Activated CD4-positive, alpha-beta T cell treated with anti-CD3 and anti-CD28 coated beads for 48 hours (primary cell): ENCODE data around the gene SYP.
A peak's percentile ranks its signal among the peaks of the same experiment; 100 is the strongest.
"Not testable (repeated sequence)": the region's sequence is repeated elsewhere in the genome, so short reads cannot be mapped to it uniquely, and the experiment has no call there.

Source experiments
- DNase-seq: peaks from one replicate; pipeline ENCODE4 v3.0.0-alpha.2; 2020

Gene SYP

DNA sequence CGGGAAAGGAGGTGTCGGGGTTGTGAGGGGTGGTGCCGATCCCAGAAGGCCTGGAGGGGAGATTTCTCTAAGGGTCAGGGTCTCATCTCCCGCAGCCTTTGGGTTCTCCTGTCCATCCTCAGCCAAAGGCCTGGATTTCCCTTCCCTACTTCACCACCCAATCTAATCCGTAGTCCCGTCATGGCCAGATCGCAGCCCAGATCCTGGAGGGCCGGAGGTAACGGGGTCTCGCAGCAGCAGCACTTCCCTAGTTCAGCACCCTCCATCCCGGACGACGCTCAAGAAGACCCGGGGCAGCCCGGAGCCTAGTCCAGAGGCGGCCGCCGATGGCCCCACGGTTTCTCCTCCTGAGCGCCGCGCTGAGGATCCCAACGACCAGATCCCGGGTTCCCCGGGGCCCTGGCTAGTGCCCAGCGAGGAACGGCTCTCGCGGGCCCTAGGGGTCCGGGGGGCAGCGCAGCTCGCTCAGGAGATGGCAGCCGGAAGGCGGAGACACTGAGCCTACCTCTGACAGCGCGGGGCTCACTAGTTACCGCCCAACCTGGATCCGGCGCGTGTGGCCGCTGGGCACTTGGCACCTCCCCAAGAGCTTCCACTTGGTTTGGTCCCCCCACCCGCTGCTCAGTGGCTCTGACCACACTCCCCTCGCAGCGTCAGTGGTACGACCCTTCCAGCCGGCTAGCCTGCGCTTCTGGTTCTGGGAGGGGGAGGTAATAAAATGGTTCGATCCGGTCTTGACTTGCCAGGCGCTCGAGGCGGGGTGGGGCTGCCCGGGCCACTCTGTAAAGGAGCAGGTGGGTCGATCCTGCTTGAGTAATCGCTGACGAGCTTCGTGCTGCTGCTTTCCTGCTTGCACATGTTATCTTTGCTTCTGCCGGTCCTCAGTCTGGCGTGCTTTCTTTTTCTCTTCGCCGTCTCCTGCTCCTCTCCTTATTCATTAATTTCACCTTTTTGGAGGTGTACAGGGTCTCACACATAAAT is 33.8 kb downstream of the SYP start:
- peak; percentile 84 for DNase-seq

DNA sequence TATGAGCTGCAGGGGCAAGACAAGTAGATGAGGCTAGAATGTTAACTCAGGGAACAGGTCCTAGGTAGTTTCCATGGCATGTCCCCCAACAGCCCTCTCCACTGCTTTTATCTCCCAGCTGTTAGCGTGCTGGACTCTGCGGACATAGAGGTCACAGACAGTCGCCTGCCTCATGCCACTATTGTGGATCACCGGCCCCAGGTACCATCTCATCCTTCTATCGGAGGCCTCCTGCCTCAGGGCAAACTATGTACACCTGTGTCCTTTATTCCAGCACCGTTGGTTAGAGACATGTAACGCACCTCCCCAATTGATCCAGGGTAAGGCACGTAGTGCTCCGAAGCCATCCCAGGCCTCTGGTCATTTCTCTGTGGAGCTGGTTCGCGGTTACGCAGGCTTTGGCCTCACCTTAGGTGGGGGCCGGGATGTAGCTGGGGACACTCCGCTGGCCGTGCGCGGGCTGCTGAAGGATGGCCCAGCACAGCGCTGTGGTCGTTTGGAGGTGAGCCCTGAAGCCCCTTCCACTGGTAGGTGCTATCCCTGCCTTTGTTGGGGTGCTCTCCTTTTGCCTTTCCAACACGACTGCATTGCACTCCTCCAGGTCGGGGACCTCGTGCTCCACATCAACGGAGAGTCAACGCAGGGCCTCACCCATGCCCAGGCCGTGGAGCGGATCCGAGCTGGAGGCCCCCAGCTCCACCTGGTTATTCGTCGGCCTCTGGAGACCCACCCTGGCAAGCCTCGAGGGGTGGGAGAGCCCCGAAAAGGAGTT is 35.2 kb downstream of the SYP start:
- no peak for DNase-seq

DNA sequence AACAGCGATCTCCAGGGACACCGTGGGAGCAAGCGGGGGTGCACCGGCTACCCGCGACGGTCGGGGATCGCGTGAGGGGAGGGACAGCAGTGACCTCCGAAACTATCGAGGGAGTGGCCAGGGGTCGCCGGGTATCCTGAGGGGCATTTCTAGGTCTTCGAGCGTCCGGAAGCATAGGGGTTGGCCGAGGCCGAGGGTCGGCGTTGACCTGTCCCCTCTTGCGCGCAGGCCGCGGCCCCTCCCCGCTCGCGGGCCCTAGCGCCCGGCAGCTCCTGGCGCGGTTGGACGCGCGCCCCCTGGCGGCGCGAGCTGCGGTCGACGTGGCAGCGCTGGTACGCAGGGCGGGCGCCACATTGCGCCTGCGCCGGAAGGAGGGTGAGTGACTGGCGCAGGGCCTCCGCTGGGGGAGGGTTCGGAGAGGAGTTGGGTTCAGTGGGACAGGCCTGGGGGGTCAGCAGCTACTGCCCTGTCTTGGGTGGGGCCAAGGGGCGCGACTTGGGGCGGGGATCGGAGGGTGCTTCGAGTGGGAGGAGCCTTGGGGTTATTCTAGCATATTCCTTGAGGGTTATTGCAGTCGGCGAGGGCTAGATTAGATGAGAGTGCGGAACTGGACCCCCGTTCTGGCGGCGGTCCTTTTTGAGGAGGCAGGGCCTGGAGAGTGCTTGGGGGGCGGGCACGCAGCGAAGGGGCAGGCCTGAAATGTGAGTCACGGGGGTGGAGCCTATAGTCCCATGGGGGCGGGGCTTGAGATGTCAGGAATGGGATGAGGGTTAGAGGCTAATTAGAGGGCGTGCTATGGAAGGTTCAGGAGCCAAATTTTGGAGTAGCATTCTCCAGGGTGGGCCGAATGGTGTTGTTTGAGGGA is 36.2 kb downstream of the SYP start:
- peak; percentile 84 for DNase-seq

DNA sequence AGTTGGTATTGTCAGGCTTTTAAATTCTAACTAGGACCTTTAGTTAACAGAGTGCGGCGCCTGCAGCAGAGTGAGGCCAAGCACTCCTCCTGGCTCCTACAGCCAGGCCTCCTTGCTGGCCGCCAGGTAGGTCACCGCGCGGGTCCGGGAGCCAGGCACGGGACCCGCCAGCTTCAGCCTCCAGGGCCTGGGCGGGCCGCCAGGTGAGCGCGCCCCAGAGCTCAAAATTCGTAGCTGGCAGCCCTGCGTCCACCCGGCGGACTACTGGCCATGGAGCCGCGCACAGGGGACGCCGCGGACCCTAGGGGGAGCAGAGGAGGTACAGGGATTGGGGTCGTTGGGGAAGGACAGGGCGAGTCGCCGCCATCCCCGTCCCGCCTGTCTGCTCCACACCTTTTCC is 37.4 kb downstream of the SYP start, which contains the start of gene MAGIX:
MAGIX (plus strand) TSS at position 139 of the 400 bp plus-strand sequence; CDS start at position 271, 132 bp downstream.
- DNase-seq, result no peak

DNA sequence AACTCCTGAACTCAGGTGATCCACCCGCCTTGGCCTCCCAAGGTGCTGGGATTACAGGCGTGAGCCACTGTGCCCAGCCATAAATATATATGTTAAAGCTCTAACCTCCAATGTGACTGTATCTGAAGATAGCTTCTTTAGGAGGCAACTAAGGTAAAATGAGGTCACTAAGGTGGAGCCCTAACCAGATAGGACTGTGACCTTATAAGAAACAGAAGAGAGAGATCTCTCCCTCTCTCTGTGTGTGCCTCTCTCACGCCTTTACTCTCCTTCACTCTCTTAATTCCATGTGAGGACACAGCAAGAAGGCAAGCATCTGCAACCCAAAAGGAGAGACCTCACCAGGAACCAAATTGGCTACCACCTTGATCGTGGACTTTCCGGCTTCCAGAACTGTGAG is 38.4 kb downstream of the SYP start:
- no peak for DNase-seq

DNA sequence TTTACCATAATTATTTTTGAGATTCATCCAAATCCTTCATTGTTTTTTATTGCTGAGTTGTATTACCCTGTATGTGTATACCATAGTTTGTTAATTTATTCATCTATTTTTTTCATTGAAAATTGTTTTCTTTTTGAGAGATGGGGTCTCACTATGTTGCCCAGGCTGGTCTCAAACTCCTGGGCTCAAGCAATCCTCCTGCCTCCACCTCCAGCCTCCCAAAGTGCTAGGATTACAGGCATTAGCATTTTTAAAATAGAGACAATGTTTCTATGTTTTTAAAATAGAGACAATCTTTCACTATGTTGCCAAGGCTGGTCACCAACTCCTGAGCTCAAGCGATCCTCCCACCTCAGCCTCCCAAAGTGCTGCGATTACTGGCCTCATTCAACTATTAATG is 39.1 kb downstream of the SYP start:
- no peak for DNase-seq

DNA sequence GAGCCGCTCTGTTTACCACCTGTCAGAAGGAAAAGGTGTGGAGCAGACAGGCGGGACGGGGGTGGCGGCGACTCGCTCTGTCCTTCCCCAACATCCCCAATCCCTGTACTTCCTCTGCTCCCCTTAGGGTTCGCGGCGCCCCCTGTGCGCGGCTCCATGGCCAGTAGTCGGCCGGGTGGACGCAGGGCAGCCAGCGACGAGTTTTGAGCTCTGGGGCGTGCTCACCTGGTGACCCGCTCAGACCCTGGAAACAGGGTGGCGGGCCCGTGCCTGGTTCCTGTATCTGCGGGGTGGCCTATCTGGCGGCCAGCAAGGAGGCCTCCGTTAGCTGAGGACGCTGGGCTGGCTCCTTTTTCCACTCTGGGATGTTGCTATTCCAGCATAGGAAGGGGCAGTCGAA is 42.8 kb downstream of the SYP start:
- DNase-seq, result no peak

GRCh38 chrX:49155900-49156837 is 43.8 kb downstream of the SYP start:
- DNase-seq, result peak; percentile 87

GRCh38 chrX:49155243-49155899 is 44.6 kb downstream of the SYP start:
- DNase-seq, result peak; percentile 57

DNA sequence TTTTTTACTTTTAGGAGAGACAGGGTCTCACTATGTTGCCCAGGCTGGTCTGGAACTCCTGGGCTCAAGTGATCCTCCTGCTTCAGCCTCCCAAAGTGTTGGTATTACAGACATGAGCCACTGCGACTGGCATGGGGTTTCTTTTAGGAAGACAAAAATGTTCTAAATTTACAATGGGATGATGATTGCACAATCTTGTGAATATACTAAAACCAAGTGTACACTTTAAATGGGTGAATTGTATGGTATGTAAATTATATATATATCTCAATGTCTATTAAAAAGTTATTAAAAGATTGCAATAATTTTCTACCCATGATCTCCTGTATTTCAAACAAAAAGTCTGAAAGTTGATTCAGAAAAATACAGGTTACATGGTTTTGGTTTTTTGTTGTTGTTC is 46.5 kb downstream of the SYP start:
- DNase-seq, result no peak

GRCh38 chrX:49149291-49149690 is 50.7 kb downstream of the SYP start:
- DNase-seq, result not testable (repeated sequence)

- not testable (repeated sequence) for DNase-seq
Measured at GRCh38 chrX:49148390-49149100, 51.4 kb downstream of the SYP start.

- DNase-seq, result no peak
Measured at GRCh38 chrX:49147936-49148335, 52.1 kb downstream of the SYP start.

- no peak for DNase-seq
Measured at GRCh38 chrX:49147282-49147681, 52.7 kb downstream of the SYP start.

DNA sequence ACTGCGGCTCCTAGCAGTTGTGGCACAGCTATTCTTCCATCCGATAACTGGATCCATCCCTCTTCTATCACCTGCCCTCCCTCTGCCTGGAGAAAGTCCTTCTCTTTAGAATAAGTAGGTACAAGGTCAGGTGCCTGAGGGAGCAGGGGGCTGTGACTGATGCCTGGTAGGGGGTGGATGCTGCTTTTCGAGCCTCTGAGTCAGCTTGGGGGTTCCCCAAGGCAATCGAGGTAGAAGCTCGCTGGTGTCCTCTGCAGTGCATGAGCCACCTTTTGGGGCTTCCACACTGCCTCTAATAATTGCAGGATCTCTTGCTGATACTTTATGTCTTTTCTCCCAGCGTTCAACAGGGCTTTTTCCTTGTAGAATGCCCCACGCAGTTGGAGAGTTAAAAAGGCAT is 56.8 kb downstream of the SYP start:
- peak; percentile 27 for DNase-seq

DNA sequence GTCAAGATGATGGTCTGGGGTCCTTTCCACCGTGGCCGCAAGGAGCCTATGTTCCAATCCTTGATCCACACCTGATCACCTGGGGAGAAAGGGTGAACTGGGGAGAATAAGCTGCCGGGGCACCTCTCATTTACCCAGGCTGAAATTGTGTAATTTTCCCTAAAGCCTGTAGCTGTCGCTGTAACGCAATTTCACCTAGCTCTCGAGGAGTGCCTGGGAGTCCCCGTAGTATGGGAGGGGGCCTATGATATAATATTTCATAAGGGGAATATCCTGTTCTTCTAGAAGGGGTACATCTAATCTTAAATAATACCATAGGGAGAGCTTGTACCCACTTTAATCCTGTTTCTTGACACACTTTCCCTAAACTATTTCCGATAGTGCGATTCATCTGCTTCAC is 57.7 kb downstream of the SYP start:
- not testable (repeated sequence) for DNase-seq

GRCh38 chrX:49139713-49140112 is 60.3 kb downstream of the SYP start:
- DNase-seq, result no peak
